DOHH2 (cell line): ENCODE measurements around the gene EPN2.

Experiments used
- H3F3A ChIP-seq: fragments of 200-600 bp; sonication (generic), shearing (Covaris generic); 2 replicates; pipeline ENCODE4 v1.6.0; 2016; ENCODE audit warnings: antibody characterized with exemption, mild to moderate bottlenecking; ENCODE audit not compliant: control insufficient read depth, insufficient read depth
- H3K27ac ChIP-seq: fragments of 200-600 bp; sonication (generic); 2 replicates; pipeline ENCODE4 v1.5.1; 2014; ENCODE audit warnings: low read depth, mild to moderate bottlenecking, low read length, moderate library complexity
- H3K27me3 ChIP-seq: fragments of 200-600 bp; sonication (generic); 2 replicates; pipeline ENCODE4 v1.6.1; 2014; ENCODE audit warnings: mild to moderate bottlenecking, low read length, mixed read lengths; ENCODE audit not compliant: control insufficient read depth
- H3K36me3 ChIP-seq: fragments of 200-600 bp; sonication (generic); 2 replicates; pipeline ENCODE4 v1.6.1; 2014; ENCODE audit warnings: mild to moderate bottlenecking, low read length, moderate library complexity, mixed read lengths; ENCODE audit not compliant: control insufficient read depth
- H3K4me1 ChIP-seq: fragments of 200-600 bp; sonication (generic); 2 replicates; pipeline ENCODE4 v1.6.1; 2014; ENCODE audit warnings: mild to moderate bottlenecking, low read length, mixed read lengths; ENCODE audit not compliant: control insufficient read depth
- H3K4me2 ChIP-seq: fragments of 200-600 bp; sonication (generic); 2 replicates; pipeline ENCODE4 v1.6.0; 2014; ENCODE audit warnings: mild to moderate bottlenecking, low read length, moderate library complexity
- H3K4me3 ChIP-seq: fragments of 200-600 bp; sonication (generic); 2 replicates; pipeline ENCODE4 v1.5.1; 2014; ENCODE audit warnings: mild to moderate bottlenecking, low read length, mixed read lengths
- H3K79me2 ChIP-seq: fragments of 200-600 bp; sonication (generic); 2 replicates; pipeline ENCODE4 v1.6.1; 2014; ENCODE audit warnings: mild to moderate bottlenecking, low read length, mixed read lengths; ENCODE audit not compliant: control insufficient read depth
- H3K9me2 ChIP-seq: fragments of 200-600 bp; sonication (generic); replicated peaks from 2 replicates; pipeline ENCODE4 v1.6.1; 2014; ENCODE audit warnings: mild to moderate bottlenecking, low read length, mixed read lengths; ENCODE audit not compliant: control insufficient read depth
- H3K9me3 ChIP-seq: fragments of 200-600 bp; sonication (generic); 2 replicates; pipeline ENCODE4 v1.6.1; 2014; ENCODE audit warnings: antibody characterized with exemption, low read length, mixed read lengths; ENCODE audit not compliant: control insufficient read depth, insufficient read depth
- H4K20me1 ChIP-seq: fragments of 200-600 bp; sonication (generic); 2 replicates; pipeline ENCODE4 v1.6.0; 2014; ENCODE audit warnings: low read depth, mild to moderate bottlenecking, antibody characterized with exemption, low read length, moderate library complexity; ENCODE audit not compliant: control insufficient read depth, insufficient read depth
- EZH2phosphoT487 ChIP-seq: fragments of 200-600 bp; sonication (generic); IDR thresholded peaks from 2 replicates; pipeline ENCODE4 v1.6.1; 2017; ENCODE audit warnings: borderline replicate concordance, mild to moderate bottlenecking, antibody characterized with exemption, low read length, moderate library complexity, mixed read lengths
- TF ChIP-seq, protein P1 (sequence below): fragments of 200-600 bp; sonication (generic); IDR thresholded peaks from one replicate; pipeline ENCODE4 v1.5.1; 2014; ENCODE audit warnings: antibody characterized with exemption, mild to moderate bottlenecking, low read depth, low read length; ENCODE audit not compliant: poor library complexity, severe bottlenecking

EPN2 gene

GRCh38 chr17:19334331-19334730 is 97.2 kb downstream of the EPN2 start:
- Histone ChIP-seq H3K27ac (no peak overlapping the region), H3K9me3 (no peaks in the 10 kb centered on the region), H3K4me1 (no peaks in the 10 kb centered on the region), H3K27me3 (peaks cover 9% of the 10 kb centered on the region; the same call in 1 of the 2 replicates), H4K20me1 (peaks cover 4% of the 10 kb centered on the region; the same call in 1 of the 2 replicates), H3K79me2 (no peaks in the 10 kb centered on the region), H3K9me2 (no peaks in the 10 kb centered on the region), H3K4me2 (no peak overlapping the region), H3F3A (no peaks in the 10 kb centered on the region), H3K4me3 (no peak overlapping the region), H3K36me3 (no peaks in the 10 kb centered on the region)
- TF ChIP-seq EZH2phosphoT487 = no peak
- TF ChIP-seq, protein P1, sequence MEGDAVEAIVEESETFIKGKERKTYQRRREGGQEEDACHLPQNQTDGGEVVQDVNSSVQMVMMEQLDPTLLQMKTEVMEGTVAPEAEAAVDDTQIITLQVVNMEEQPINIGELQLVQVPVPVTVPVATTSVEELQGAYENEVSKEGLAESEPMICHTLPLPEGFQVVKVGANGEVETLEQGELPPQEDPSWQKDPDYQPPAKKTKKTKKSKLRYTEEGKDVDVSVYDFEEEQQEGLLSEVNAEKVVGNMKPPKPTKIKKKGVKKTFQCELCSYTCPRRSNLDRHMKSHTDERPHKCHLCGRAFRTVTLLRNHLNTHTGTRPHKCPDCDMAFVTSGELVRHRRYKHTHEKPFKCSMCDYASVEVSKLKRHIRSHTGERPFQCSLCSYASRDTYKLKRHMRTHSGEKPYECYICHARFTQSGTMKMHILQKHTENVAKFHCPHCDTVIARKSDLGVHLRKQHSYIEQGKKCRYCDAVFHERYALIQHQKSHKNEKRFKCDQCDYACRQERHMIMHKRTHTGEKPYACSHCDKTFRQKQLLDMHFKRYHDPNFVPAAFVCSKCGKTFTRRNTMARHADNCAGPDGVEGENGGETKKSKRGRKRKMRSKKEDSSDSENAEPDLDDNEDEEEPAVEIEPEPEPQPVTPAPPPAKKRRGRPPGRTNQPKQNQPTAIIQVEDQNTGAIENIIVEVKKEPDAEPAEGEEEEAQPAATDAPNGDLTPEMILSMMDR = no peak

GRCh38 chr17:19335951-19336631 is 98.9 kb downstream of the EPN2 start:
- TF ChIP-seq EZH2phosphoT487 = no peak
- TF ChIP-seq, protein P1 = no peak
- no peak overlapping the region for H3K27ac ChIP-seq
- no peak overlapping the region for H3K4me2 ChIP-seq
- peaks cover 9% of the 10 kb centered on the region; the same call in 1 of the 2 replicates for H3K27me3 ChIP-seq
- H3K36me3 ChIP-seq = no peaks in the 10 kb centered on the region
- H3K4me1 ChIP-seq = no peaks in the 10 kb centered on the region
- no peaks in the 10 kb centered on the region for H3K9me3 ChIP-seq
- no peaks in the 10 kb centered on the region for H3K9me2 ChIP-seq
- no peak overlapping the region for H3K4me3 ChIP-seq
- H4K20me1 ChIP-seq = peaks cover 4% of the 10 kb centered on the region; the same call in 1 of the 2 replicates
- no peaks in the 10 kb centered on the region for H3F3A ChIP-seq
- H3K79me2 ChIP-seq = no peaks in the 10 kb centered on the region

DNA sequence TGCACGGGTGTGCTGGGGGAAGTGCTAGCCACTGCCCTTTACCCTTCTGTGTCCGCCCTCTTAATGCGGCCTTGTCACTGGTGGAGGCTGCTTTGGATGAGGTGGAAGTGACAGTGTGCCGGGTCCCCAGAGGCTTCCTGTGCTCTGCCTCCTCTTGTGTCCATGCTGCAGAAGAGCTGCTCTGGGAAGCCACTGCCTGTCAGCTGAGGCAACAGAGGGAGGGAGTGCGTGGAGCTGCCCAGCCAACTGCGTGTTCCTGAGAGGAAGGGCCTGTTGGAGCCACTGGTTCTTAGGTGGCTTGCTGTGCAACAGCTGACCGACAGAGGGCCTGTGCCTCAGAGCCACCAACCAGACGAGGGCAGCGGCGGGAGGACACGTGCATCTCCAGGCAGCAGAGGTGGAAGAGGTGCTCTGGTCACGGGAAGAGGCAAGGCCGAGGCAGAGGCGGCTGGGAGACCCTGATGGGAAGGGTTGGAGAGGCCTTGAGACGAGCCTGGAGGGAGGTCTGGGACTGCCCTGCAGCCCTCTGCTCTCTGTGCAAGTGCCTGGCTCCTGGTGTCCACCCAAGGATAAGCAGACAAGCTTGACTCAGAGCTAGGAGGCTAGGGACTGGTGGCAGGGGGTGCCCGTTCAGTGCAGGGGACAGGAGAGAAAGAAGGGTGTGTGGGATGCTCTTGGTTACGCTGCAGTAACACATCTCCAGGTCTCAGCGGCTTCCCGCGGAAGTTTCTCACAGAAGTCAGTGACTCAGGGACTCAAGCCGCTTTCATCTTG is 100.0 kb downstream of the EPN2 start:
- no peaks in the 10 kb centered on the region for H3F3A ChIP-seq
- no peaks in the 10 kb centered on the region for H3K36me3 ChIP-seq
- no peaks in the 10 kb centered on the region for H3K9me3 ChIP-seq
- H3K9me2 ChIP-seq = no peaks in the 10 kb centered on the region
- no peak overlapping the region for H3K4me2 ChIP-seq
- H3K4me1 ChIP-seq = no peaks in the 10 kb centered on the region
- no peaks in the 10 kb centered on the region for H3K79me2 ChIP-seq
- TF ChIP-seq, protein P1 = no peak
- TF ChIP-seq EZH2phosphoT487 = no peak
- H3K4me3 ChIP-seq = no peak overlapping the region
- H3K27me3 ChIP-seq = peaks cover 9% of the 10 kb centered on the region; the same call in 1 of the 2 replicates
- H3K27ac ChIP-seq = no peak overlapping the region
- peaks cover 4% of the 10 kb centered on the region; the same call in 1 of the 2 replicates for H4K20me1 ChIP-seq
